OCI-LY3 (cell line): ENCODE measurements around the gene CTSH.

Source experiments
- EZH2phosphoT487 ChIP-seq: fragments of 200-600 bp; shearing (Covaris generic); IDR thresholded peaks from 2 replicates; pipeline ENCODE4 v1.6.1; 2018; ENCODE audit warnings: antibody characterized with exemption, mixed run types, low read depth
- TF ChIP-seq, protein P1 (sequence below): fragments of 200-600, 300-600 bp; sonication (generic); IDR thresholded peaks from 2 replicates; pipeline ENCODE4 v1.5.1; 2014; ENCODE audit warnings: antibody characterized with exemption, low read length, low read depth

DNA sequence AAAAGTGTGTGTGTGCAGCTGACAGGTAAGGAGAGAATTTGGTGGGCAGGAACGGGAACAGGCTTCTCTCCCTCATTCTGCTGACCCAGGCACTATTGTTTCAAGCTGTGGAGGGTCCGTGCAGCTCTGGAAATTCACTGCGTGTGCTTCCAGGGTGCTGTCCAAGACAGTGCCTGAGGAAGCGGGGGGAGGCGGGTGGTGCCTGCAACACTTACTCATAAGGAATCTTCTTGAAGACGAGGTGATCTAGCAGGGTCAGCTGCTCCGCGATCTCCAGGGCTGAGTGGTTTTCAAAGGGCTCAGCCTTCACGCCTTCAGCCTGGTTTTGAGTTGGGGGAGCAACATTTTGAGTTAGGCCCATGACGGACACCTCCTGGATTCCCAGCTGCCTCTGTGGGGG, 46.6 kb upstream of the CTSH start:
- TF ChIP-seq, protein P1, sequence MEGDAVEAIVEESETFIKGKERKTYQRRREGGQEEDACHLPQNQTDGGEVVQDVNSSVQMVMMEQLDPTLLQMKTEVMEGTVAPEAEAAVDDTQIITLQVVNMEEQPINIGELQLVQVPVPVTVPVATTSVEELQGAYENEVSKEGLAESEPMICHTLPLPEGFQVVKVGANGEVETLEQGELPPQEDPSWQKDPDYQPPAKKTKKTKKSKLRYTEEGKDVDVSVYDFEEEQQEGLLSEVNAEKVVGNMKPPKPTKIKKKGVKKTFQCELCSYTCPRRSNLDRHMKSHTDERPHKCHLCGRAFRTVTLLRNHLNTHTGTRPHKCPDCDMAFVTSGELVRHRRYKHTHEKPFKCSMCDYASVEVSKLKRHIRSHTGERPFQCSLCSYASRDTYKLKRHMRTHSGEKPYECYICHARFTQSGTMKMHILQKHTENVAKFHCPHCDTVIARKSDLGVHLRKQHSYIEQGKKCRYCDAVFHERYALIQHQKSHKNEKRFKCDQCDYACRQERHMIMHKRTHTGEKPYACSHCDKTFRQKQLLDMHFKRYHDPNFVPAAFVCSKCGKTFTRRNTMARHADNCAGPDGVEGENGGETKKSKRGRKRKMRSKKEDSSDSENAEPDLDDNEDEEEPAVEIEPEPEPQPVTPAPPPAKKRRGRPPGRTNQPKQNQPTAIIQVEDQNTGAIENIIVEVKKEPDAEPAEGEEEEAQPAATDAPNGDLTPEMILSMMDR, result no peak
- no peak for TF ChIP-seq EZH2phosphoT487
